ENCODE data around the gene MEIS2. TPM values are rescaled to one million over a fixed set of nuclear protein-coding genes. Genes with fewer than 3 reads are reported as not detected.

The MEIS2 gene
- total RNA-seq, 1 donor from 2014 or later: 35.6 TPM

GRCh38 chr15:37133602-37134001 is 33.3 kb upstream of the MEIS2 start:
- H3K36me3 ChIP-seq (ENCODE audit: insufficient read depth, low read length): no peaks in the 10 kb centered on the region
- no peak overlapping the region for H3K27ac ChIP-seq (ENCODE audit: low read depth, low read length)
- no peak for DNase-seq (ENCODE audit: low read depth)
- no peaks in the 10 kb centered on the region for H3K79me2 ChIP-seq (ENCODE audit: insufficient read depth, low read length)
- H3K4me1 Mint-ChIP-seq (ENCODE audit: low read depth, unreplicated experiment): peaks cover 11% of the 10 kb centered on the region
- no peak overlapping the region for H3K9ac ChIP-seq (ENCODE audit: low read length)
- no peak overlapping the region for H2AFZ ChIP-seq (ENCODE audit: low read depth, low read length)
- H3K9me3 ChIP-seq (ENCODE audit: insufficient read depth, low read depth, low read length): no peaks in the 10 kb centered on the region
- H3K9me3 Mint-ChIP-seq (ENCODE audit: unreplicated experiment): no peaks in the 10 kb centered on the region
- peaks cover 4% of the 10 kb centered on the region for H3K4me1 ChIP-seq (ENCODE audit: insufficient read depth, low read length)
- TF ChIP-seq, protein P1, sequence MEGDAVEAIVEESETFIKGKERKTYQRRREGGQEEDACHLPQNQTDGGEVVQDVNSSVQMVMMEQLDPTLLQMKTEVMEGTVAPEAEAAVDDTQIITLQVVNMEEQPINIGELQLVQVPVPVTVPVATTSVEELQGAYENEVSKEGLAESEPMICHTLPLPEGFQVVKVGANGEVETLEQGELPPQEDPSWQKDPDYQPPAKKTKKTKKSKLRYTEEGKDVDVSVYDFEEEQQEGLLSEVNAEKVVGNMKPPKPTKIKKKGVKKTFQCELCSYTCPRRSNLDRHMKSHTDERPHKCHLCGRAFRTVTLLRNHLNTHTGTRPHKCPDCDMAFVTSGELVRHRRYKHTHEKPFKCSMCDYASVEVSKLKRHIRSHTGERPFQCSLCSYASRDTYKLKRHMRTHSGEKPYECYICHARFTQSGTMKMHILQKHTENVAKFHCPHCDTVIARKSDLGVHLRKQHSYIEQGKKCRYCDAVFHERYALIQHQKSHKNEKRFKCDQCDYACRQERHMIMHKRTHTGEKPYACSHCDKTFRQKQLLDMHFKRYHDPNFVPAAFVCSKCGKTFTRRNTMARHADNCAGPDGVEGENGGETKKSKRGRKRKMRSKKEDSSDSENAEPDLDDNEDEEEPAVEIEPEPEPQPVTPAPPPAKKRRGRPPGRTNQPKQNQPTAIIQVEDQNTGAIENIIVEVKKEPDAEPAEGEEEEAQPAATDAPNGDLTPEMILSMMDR (IDR thresholded peaks at IDR 0.05; ENCODE audit: insufficient read depth, low read depth, low read length): peak; percentile 18
- no peak for TF ChIP-seq EZH2 (IDR thresholded peaks at IDR 0.05; ENCODE audit: insufficient read depth, low read length)
- H3K4me3 Mint-ChIP-seq (ENCODE audit: unreplicated experiment): no peak overlapping the region
- no peak overlapping the region for H3K27ac Mint-ChIP-seq (ENCODE audit: unreplicated experiment)
- no peak overlapping the region for H3K4me2 ChIP-seq (ENCODE audit: low read length)
- no peaks in the 10 kb centered on the region for H3K36me3 Mint-ChIP-seq (ENCODE audit: low read depth, unreplicated experiment)
- peak; percentile 34 for FAIRE-seq
- no peaks in the 10 kb centered on the region for H3K27me3 Mint-ChIP-seq (ENCODE audit: low read depth, unreplicated experiment)
- H3K27me3 ChIP-seq (ENCODE audit: insufficient read depth, low read length): peaks cover 6% of the 10 kb centered on the region
- no peaks in the 10 kb centered on the region for H4K20me1 ChIP-seq (ENCODE audit: insufficient read depth, low read length)
- H3K4me3 ChIP-seq (ENCODE audit: insufficient read depth, low read depth, low read length): no peak overlapping the region

GRCh38 chr15:37132826-37133417 is 32.6 kb upstream of the MEIS2 start:
- no peak for FAIRE-seq
- no peak overlapping the region for H3K4me3 Mint-ChIP-seq (ENCODE audit: unreplicated experiment)
- H3K4me1 Mint-ChIP-seq (ENCODE audit: low read depth, unreplicated experiment): peaks cover 11% of the 10 kb centered on the region

GRCh38 chr15:37131621-37132020 is 31.3 kb upstream of the MEIS2 start:
- FAIRE-seq (no peak), DNase-seq (ENCODE audit: low read depth) (no peak)
- Histone ChIP-seq H3K9ac (ENCODE audit: low read length) (no peak overlapping the region), H3K4me3 (ENCODE audit: insufficient read depth, low read depth, low read length) (no peak overlapping the region), H3K27me3 (ENCODE audit: insufficient read depth, low read length) (peaks cover 6% of the 10 kb centered on the region), H3K27ac (ENCODE audit: low read depth, low read length) (no peak overlapping the region), H3K36me3 (ENCODE audit: insufficient read depth, low read length) (no peaks in the 10 kb centered on the region), H3K79me2 (ENCODE audit: insufficient read depth, low read length) (no peaks in the 10 kb centered on the region), H3K4me2 (ENCODE audit: low read length) (no peak overlapping the region), H4K20me1 (ENCODE audit: insufficient read depth, low read length) (no peaks in the 10 kb centered on the region), H2AFZ (ENCODE audit: low read depth, low read length) (no peak overlapping the region), H3K9me3 (ENCODE audit: insufficient read depth, low read depth, low read length) (no peaks in the 10 kb centered on the region), H3K4me1 (ENCODE audit: insufficient read depth, low read length) (peaks cover 4% of the 10 kb centered on the region)
- Mint-ChIP-seq H3K4me1 (ENCODE audit: low read depth, unreplicated experiment) (peaks cover 8% of the 10 kb centered on the region), H3K27ac (ENCODE audit: unreplicated experiment) (no peak overlapping the region), H3K4me3 (ENCODE audit: unreplicated experiment) (no peak overlapping the region), H3K36me3 (ENCODE audit: low read depth, unreplicated experiment) (no peaks in the 10 kb centered on the region), H3K27me3 (ENCODE audit: low read depth, unreplicated experiment) (no peaks in the 10 kb centered on the region), H3K9me3 (ENCODE audit: unreplicated experiment) (no peaks in the 10 kb centered on the region)
- TF ChIP-seq, protein P1 (IDR thresholded peaks at IDR 0.05; ENCODE audit: insufficient read depth, low read depth, low read length): no peak
- TF ChIP-seq EZH2 (IDR thresholded peaks at IDR 0.05; ENCODE audit: insufficient read depth, low read length): no peak

More at GRCh38 chr15:37132826-37133417, 32.6 kb upstream of the MEIS2 start:
- Histone ChIP-seq H3K27me3 (ENCODE audit: insufficient read depth, low read length) (peaks cover 6% of the 10 kb centered on the region), H3K79me2 (ENCODE audit: insufficient read depth, low read length) (no peaks in the 10 kb centered on the region), H3K9me3 (ENCODE audit: insufficient read depth, low read depth, low read length) (no peaks in the 10 kb centered on the region), H3K4me2 (ENCODE audit: low read length) (no peak overlapping the region), H3K4me1 (ENCODE audit: insufficient read depth, low read length) (peaks cover 4% of the 10 kb centered on the region), H3K4me3 (ENCODE audit: insufficient read depth, low read depth, low read length) (no peak overlapping the region), H4K20me1 (ENCODE audit: insufficient read depth, low read length) (no peaks in the 10 kb centered on the region), H3K27ac (ENCODE audit: low read depth, low read length) (no peak overlapping the region), H3K9ac (ENCODE audit: low read length) (no peak overlapping the region), H3K36me3 (ENCODE audit: insufficient read depth, low read length) (no peaks in the 10 kb centered on the region), H2AFZ (ENCODE audit: low read depth, low read length) (no peak overlapping the region)
- Mint-ChIP-seq H3K27ac (ENCODE audit: unreplicated experiment) (no peak overlapping the region), H3K36me3 (ENCODE audit: low read depth, unreplicated experiment) (no peaks in the 10 kb centered on the region), H3K9me3 (ENCODE audit: unreplicated experiment) (no peaks in the 10 kb centered on the region), H3K27me3 (ENCODE audit: low read depth, unreplicated experiment) (no peaks in the 10 kb centered on the region)
- TF ChIP-seq, protein P1 (IDR thresholded peaks at IDR 0.05; ENCODE audit: insufficient read depth, low read depth, low read length): no peak
- no peak for TF ChIP-seq EZH2 (IDR thresholded peaks at IDR 0.05; ENCODE audit: insufficient read depth, low read length)
- no peak for DNase-seq (ENCODE audit: low read depth)

All from astrocyte (in vitro differentiated cells and primary cell).